Stimulated activated CD8-positive, alpha-beta memory T cell treated with anti-CD3 and anti-CD28 coated beads, Interleukin-15, amount 100 ng/mL, for 1 hour (primary cell): ENCODE results near the gene CHRNA5.
"Not testable (repeated sequence)": the region's sequence is repeated elsewhere in the genome, so short reads cannot be mapped to it uniquely, and the experiment has no call there.

ENCODE experiments used
- DNase-seq: peaks from one replicate; pipeline ENCODE4 v3.0.0-alpha.2; 2020; ENCODE audit warnings: low read depth

The CHRNA5 gene

GRCh38 chr15:78565097-78565950 lies at the start of gene CHRNA5:
Gene CHRNA5, plus strand, starts transcription at chr15:78565520. Its CDS starts 200 bp downstream, at chr15:78565720.
- DNase-seq: peak; percentile 44

GRCh38 chr15:78520035-78520434 lies 45.3 kb upstream of the CHRNA5 start:
- not testable (repeated sequence) for DNase-seq

DNA sequence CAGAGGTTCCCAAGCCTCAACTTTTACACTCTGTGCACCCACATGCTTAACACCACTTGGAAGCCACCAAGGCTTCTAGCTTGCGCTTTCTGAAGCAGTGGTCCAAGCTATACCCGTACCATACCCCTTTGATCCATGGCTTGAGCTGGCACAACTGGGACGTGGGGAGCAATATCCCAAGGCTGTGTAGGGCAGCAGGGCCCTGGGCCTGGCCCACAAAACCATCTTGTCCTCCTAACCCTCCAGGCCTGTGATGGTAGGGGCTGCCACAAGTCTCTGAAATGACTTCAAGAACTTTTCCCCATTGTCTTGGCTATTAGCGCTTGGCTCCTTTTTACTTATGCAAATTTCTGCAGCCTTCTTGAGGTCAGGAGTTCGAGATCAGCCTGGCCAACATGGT lies 41.1 kb upstream of the CHRNA5 start:
- no peak for DNase-seq

- no peak for DNase-seq
These were observed 38.0 kb upstream of the CHRNA5 start for GRCh38 chr15:78527325-78527724.

GRCh38 chr15:78533331-78533730 lies 32.0 kb upstream of the CHRNA5 start:
- no peak for DNase-seq

DNA sequence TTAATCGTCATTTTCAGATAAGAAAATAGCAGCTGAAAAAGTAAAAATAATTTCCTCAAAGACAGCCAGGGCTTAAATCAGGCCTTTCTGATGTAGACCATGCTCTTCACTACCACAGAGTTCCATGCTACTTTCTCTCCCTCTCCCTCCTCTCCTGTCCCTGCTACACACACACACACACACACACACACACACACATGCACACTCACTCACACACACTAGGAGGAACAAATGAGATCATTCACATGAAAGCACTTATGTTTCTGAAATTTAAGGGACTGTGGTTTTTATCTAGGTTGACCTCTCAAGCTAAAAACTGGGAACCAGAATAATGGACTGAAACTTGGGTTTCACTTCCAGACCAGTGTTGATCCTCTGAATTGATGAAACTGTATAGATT lies 29.2 kb upstream of the CHRNA5 start:
- DNase-seq: no peak

GRCh38 chr15:78537266-78537905 lies 27.9 kb upstream of the CHRNA5 start:
- DNase-seq: no peak

DNA sequence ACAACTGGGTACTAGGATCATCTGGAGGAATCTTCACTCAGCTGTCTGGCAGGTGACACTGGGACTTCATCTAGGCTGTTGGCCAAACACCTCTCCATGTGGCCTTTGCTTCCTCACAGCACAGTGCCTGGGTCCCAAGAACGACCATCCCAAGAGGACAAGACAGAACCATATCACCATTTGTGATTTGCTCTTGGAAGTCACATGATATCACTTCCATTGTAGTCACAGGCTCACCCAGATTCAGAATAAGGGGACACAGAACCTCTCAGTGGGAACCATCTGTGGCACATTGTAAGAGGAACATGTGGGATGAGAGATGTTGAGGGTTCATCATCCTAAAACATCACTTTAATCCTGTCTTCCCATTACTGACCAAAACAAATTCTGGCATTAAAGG lies 27.0 kb upstream of the CHRNA5 start:
- no peak for DNase-seq

DNA sequence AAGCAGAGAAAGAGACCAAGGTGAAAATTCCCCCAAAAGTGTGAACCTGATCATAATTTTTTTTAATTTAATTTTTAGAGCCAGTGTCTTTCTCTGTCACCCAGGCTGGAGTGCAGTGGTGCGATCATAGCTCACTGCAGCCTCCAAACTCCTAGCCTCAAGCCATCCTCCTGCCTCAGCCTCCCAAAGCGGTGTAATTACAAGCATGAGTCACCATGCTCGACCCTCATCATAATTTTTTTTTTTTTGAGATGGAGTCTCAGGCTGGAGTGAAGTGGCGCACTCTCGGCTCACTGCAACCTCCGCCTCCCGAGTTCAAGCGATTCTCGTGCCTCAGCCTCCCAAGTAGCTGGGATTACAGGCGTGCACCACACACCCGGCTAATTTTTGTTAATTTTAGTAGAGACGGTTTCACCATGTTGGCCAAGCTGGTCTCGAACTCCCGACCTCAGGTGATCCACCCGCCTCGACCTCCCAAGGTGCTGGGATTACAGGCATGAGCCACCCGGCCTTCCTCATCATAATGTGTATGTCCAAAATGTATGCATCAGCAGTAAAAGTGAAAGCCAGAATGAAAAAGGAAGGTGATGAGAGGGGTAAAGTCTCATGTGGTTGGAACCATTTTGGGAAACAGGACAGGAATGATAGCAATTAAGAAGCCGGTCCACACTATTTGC lies 25.7 kb upstream of the CHRNA5 start:
- not testable (repeated sequence) for DNase-seq

- DNase-seq: peak; percentile 91
These were observed 25.0 kb upstream of the CHRNA5 start, which contains the start of gene PSMA4 for GRCh38 chr15:78540141-78540870. Gene PSMA4, plus strand, starts transcription at chr15:78540444. Its CDS starts 1,484 bp downstream, at chr15:78541928.

DNA sequence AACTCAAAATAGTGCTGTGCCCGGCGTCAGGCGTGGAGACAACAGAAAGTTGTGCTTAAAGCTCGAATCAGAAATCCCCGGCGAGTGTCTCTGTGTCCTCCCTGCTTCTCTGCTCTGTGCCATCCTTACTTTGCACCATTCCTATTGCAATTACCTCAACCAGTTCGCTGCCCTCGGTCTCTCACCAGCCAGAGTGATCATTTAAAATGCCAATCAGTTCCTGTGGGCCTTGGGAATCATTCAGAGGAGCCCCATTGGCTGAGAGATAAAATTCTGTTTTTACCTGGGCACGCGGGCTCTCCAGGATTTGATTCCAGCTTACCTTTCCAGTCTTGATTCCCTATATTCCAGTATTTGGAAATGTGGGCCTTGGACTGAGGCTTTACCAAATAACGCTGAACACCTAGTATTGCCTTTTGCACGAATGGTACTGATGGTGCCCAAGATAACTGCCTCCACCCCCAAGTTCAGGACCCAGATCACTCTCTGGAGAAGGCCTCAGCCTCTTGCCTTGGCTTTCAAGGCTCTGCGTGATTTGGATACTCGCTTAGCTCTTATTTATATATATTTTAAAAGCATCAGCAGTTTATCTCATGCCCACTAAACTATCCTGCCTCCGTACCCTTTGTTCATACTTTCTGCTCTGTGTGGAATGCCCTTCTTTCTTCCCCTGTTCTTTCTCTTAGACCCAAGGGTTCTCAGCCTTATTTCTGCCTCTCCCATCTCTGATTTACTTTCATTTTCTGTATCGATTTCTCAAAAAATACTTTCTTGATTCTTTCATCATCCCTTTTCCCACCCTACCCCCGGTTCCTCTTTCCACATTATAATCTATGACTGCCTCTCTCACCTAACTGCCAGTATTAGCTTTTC lies 24.2 kb upstream of the CHRNA5 start:
- DNase-seq: no peak

GRCh38 chr15:78541744-78542034 lies 23.6 kb upstream of the CHRNA5 start:
- no peak for DNase-seq

GRCh38 chr15:78542647-78543046 lies 22.7 kb upstream of the CHRNA5 start:
- no peak for DNase-seq

DNA sequence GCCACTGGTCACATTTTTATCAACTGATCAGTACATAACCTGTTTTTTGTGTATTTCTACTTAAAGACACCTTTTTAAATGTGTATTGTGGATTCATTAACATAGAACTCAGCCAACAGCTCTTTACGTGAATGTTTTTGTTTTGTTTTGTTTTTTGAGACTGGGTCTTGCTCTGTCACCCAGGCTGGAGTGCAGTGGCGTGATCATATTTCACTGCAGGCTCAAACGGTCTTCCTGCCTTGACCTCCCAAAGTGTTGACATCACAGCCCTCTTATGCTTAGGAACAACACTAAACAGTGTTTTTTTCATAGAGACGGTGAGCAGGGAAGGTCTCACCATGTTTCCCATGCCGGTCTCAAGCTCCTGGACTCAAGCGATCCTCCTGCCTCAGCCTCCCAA lies 15.1 kb upstream of the CHRNA5 start:
- DNase-seq: no peak

DNA sequence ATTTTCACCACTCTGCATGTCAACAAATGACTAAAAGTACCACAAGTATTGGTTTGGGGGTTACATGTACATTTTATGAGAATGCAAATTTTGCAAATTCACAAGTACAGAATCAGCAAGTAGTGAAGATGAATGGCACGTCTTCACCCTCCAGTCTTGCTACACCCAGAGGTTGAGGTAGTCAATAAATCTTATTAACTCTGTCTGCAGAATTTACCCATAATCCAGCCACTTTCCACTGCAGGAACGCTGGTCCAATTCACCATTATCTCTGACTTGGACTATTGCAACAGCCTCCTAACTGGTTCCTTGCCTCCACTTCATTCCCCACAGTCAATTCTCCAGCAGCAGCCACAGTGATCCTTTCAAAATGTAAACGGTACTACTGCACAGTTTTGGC lies 14.5 kb upstream of the CHRNA5 start:
- DNase-seq: no peak

GRCh38 chr15:78551902-78552301 lies 13.4 kb upstream of the CHRNA5 start:
- DNase-seq: no peak

- DNase-seq: no peak
These were observed 12.7 kb upstream of the CHRNA5 start for GRCh38 chr15:78552597-78552996.

- DNase-seq: not testable (repeated sequence)
These were observed 5.1 kb upstream of the CHRNA5 start for GRCh38 chr15:78560201-78560600.

DNA sequence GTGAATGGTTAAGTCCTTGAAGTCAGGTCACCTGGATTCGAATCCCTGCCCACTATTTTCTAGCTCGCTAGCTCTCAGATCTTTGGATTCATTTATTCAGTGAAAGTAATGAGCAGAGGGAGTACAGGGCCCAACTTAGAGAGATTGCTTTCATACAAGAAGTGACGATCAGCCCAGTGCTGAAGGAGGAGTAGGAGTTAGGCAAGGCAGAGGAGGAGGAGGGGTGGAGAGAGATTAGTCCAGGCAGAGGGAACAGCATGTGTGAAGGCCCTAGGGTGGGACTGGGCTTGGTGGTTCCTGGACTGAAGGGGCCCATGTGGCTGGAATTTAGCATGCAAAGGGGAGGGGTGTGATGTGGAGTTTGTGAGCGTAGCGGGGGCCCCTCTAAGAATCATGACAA lies 3.8 kb upstream of the CHRNA5 start:
- DNase-seq: no peak

GRCh38 chr15:78563092-78563491 lies 2.2 kb upstream of the CHRNA5 start:
- no peak for DNase-seq

- no peak for DNase-seq
These were observed 600 bp upstream of the CHRNA5 start for GRCh38 chr15:78564743-78565096.
